ENCODE results near the gene RGS7BP. TPM values are rescaled to one million over a fixed set of nuclear protein-coding genes. Genes with fewer than 3 reads are reported as not detected.

Gene RGS7BP
- polyA plus RNA-seq, 2 of the 4 experiments (the other 2 are of a cell fraction): not detected

- TF ChIP-seq, protein P1, sequence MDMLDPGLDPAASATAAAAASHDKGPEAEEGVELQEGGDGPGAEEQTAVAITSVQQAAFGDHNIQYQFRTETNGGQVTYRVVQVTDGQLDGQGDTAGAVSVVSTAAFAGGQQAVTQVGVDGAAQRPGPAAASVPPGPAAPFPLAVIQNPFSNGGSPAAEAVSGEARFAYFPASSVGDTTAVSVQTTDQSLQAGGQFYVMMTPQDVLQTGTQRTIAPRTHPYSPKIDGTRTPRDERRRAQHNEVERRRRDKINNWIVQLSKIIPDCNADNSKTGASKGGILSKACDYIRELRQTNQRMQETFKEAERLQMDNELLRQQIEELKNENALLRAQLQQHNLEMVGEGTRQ (IDR thresholded peaks at IDR 0.05): no peak
Observed at GRCh38 chr5:64654561-64654938, 148.7 kb downstream of the RGS7BP start (continued).

GRCh38 chr5:64655596-64655995 lies 149.8 kb downstream of the RGS7BP start:
- no peak overlapping the region for H3K4me3 ChIP-seq
- H3K9me3 ChIP-seq: no peaks in the 10 kb centered on the region
- no peak overlapping the region for H3K4me2 ChIP-seq
- ATAC-seq (no peak), DNase-seq (ENCODE audit: low read depth in 1 of 2, low spot score in 1 of 2) (no peak), FAIRE-seq (no peak)
- H3K4me1 ChIP-seq: no peaks in the 10 kb centered on the region
- TF ChIP-seq, protein P2, sequence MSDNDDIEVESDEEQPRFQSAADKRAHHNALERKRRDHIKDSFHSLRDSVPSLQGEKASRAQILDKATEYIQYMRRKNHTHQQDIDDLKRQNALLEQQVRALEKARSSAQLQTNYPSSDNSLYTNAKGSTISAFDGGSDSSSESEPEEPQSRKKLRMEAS (IDR thresholded peaks at IDR 0.05): no peak
- no peak for TF ChIP-seq HDAC2 (IDR thresholded peaks at IDR 0.05)
- no peak for TF ChIP-seq ELK1 (IDR thresholded peaks at IDR 0.05; ENCODE audit: low read depth, low read length)
- TF ChIP-seq, protein P3, sequence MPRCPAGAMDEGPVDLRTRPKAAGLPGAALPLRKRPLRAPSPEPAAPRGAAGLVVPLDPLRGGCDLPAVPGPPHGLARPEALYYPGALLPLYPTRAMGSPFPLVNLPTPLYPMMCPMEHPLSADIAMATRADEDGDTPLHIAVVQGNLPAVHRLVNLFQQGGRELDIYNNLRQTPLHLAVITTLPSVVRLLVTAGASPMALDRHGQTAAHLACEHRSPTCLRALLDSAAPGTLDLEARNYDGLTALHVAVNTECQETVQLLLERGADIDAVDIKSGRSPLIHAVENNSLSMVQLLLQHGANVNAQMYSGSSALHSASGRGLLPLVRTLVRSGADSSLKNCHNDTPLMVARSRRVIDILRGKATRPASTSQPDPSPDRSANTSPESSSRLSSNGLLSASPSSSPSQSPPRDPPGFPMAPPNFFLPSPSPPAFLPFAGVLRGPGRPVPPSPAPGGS (IDR thresholded peaks at IDR 0.05): no peak
- TF ChIP-seq KDM5A (IDR thresholded peaks at IDR 0.05): no peak
- TF ChIP-seq JUN (IDR thresholded peaks at IDR 0.05): no peak
- TF ChIP-seq, protein P4, sequence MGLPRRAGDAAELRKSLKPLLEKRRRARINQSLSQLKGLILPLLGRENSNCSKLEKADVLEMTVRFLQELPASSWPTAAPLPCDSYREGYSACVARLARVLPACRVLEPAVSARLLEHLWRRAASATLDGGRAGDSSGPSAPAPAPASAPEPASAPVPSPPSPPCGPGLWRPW (IDR thresholded peaks at IDR 0.05): no peak
- TF ChIP-seq ZFP36 (IDR thresholded peaks at IDR 0.05; ENCODE audit: borderline replicate concordance, partially characterized antibody): no peak
- no peak for TF ChIP-seq RARB (CRISPR knock-in tag; IDR thresholded peaks at IDR 0.05)
- no peak for TF ChIP-seq ATOH8 (CRISPR knock-in tag; IDR thresholded peaks at IDR 0.05; ENCODE audit: low read depth)
- TF ChIP-seq ESRRA (IDR thresholded peaks at IDR 0.05; ENCODE audit: borderline replicate concordance, low read length): no peak
- TF ChIP-seq PHF8 (IDR thresholded peaks at IDR 0.05; ENCODE audit: borderline replicate concordance, low read depth): no peak
- TF ChIP-seq EP300 (IDR thresholded peaks at IDR 0.05): no peak
- no peak for TF ChIP-seq BHLHE40 (IDR thresholded peaks at IDR 0.05; ENCODE audit: low read depth, low read length)
- no peak for TF ChIP-seq SMC3 (IDR thresholded peaks at IDR 0.05)
- no peak for TF ChIP-seq ZSCAN20 (CRISPR knock-in tag; IDR thresholded peaks at IDR 0.05)
- no peak for TF ChIP-seq CBX2 (IDR thresholded peaks at IDR 0.05; ENCODE audit: borderline replicate concordance, low read depth)
- H3K27ac ChIP-seq: no peak overlapping the region
- ChIA-PET POLR2A (no interaction called here), CTCF (no interaction called here)
- WGBS (ENCODE audit: missing lambda C conversion rate): 4% methylated on average over 1 of the region's 1 CpG

- ChIA-PET POLR2A (no interaction called here), CTCF (interaction anchor here (0.7 to 1.2 kb wide), 3 partner anchors 11 to 125 kb away, joined by 3 read pairs; no protein-coding TSS in a partner anchor)
- H3K27ac ChIP-seq: no peak overlapping the region
- no peaks in the 10 kb centered on the region for H3K4me1 ChIP-seq
- ATAC-seq: no peak
- TF ChIP-seq, protein P2 (IDR thresholded peaks at IDR 0.05): no peak
- no peak for TF ChIP-seq FOSL2 (IDR thresholded peaks at IDR 0.05)
- no peak for TF ChIP-seq FOSL2 (CRISPR knock-in tag; IDR thresholded peaks at IDR 0.05)
- no peak for TF ChIP-seq HOXB13 (CRISPR knock-in tag; IDR thresholded peaks at IDR 0.05; ENCODE audit: low read depth)
- TF ChIP-seq PHF8 (IDR thresholded peaks at IDR 0.05; ENCODE audit: borderline replicate concordance, low read depth): no peak
- no peak for TF ChIP-seq CBX2 (IDR thresholded peaks at IDR 0.05; ENCODE audit: borderline replicate concordance, low read depth)
- no peak for TF ChIP-seq CHD4 (IDR thresholded peaks at IDR 0.05; ENCODE audit: borderline replicate concordance)
- TF ChIP-seq PBX3 (IDR thresholded peaks at IDR 0.05): no peak
- no peak for TF ChIP-seq POLR2AphosphoS2 (conservative IDR thresholded peaks at IDR 0.05; ENCODE audit: low read length)
- FAIRE-seq: no peak
- no peak overlapping the region for H3K4me3 ChIP-seq
- 39% methylated on average over 3 of the region's 3 CpGs for WGBS (ENCODE audit: missing lambda C conversion rate)
- DNase-seq (ENCODE audit: low read depth in 1 of 2, low spot score in 1 of 2): no peak
- no peaks in the 10 kb centered on the region for H3K9me3 ChIP-seq
- no peak overlapping the region for H3K4me2 ChIP-seq
Observed at GRCh38 chr5:64659289-64659688, 153.5 kb downstream of the RGS7BP start.
